ENCODE results near the gene DACH1. TPM values are rescaled to one million over a fixed set of nuclear protein-coding genes. Genes with fewer than 3 reads are reported as not detected.

DACH1 gene
- total RNA-seq, 2 experiments from 2014 or later, result not detected

DNA sequence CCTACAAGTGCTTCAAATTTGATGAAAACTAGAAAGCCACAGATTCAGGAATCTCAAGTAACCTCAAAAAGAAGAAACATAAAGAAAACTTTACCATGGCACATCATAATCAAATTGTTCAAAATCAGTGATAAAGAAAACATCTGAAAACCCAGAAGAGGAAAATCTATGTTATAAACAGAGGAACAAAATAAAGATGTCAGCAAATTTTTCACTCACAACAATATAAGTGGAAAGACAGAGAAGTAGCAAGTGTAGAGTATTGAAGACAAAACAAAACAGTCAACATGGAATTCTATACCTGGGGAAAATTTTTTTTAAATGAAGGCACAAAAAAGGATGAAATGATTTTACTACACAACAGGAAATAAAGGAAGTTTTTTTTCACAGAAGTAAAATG, 470.9 kb downstream of the DACH1 start:
- Histone ChIP-seq H3K27ac (ENCODE audit: low read depth, low read length, poor library complexity, severe bottlenecking) (no peak overlapping the region), H3K4me1 (ENCODE audit: insufficient read depth, low read length, poor library complexity, severe bottlenecking) (no peaks in the 10 kb centered on the region), H3K9me3 (ENCODE audit: low read length) (peaks cover 8% of the 10 kb centered on the region; the same call in 1 of the 2 replicates), H3K4me3 (ENCODE audit: low read depth, low read length, poor library complexity, severe bottlenecking) (no peak overlapping the region), H3K9me2 (ENCODE audit: insufficient read depth, low read length) (no peaks in the 10 kb centered on the region), H3K36me3 (ENCODE audit: insufficient read depth, low read length) (no peaks in the 10 kb centered on the region), H3K79me2 (ENCODE audit: insufficient read depth, low read depth, low read length) (no peaks in the 10 kb centered on the region), H3K4me2 (ENCODE audit: low read length) (no peak overlapping the region), H2AFZ (ENCODE audit: low read length) (no peak overlapping the region), H4K20me1 (ENCODE audit: insufficient read depth, low read length) (no peaks in the 10 kb centered on the region)
- ChIA-PET POLR2A (no interaction called here), CTCF (ENCODE audit: unreplicated experiment) (no interaction called here)
- no TSS peak for BruUV-seq (replicated peaks)
- no peak for TF ChIP-seq EZH2phosphoT487 (IDR thresholded peaks at IDR 0.05; ENCODE audit: borderline replicate concordance, low read depth, low read length)
- TF ChIP-seq, protein P1, sequence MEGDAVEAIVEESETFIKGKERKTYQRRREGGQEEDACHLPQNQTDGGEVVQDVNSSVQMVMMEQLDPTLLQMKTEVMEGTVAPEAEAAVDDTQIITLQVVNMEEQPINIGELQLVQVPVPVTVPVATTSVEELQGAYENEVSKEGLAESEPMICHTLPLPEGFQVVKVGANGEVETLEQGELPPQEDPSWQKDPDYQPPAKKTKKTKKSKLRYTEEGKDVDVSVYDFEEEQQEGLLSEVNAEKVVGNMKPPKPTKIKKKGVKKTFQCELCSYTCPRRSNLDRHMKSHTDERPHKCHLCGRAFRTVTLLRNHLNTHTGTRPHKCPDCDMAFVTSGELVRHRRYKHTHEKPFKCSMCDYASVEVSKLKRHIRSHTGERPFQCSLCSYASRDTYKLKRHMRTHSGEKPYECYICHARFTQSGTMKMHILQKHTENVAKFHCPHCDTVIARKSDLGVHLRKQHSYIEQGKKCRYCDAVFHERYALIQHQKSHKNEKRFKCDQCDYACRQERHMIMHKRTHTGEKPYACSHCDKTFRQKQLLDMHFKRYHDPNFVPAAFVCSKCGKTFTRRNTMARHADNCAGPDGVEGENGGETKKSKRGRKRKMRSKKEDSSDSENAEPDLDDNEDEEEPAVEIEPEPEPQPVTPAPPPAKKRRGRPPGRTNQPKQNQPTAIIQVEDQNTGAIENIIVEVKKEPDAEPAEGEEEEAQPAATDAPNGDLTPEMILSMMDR (conservative IDR thresholded peaks at IDR 0.05; ENCODE audit: low read length), result no peak
- DNase-seq (ENCODE audit: low spot score), result no peak
- intact Hi-C loops (cut with micrococcal nuclease; ENCODE audit: unreplicated experiment), result no loop called here

DNA sequence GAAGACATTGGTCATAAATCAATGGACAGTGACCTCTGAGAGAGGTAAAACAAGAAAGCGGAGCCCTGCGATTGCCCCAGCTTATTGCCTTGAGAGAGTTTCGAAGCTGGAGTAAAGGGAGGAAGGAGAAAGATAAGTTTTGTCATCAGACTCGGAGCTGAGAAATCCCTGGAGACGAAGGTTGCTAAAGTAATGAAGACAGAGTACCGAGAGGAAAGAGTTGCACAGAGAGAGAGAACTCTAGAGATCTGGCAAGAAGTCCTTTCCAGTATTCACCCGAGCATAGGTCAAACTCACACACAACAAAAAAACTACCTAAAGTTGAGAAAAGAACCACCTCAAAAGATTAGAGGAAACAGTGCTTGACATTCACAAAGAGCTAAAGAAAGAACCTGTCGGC, 472.0 kb downstream of the DACH1 start:
- TF ChIP-seq, protein P1 (conservative IDR thresholded peaks at IDR 0.05; ENCODE audit: low read length), result no peak
- TF ChIP-seq EZH2phosphoT487 (IDR thresholded peaks at IDR 0.05; ENCODE audit: borderline replicate concordance, low read depth, low read length), result no peak
- H3K27ac ChIP-seq (ENCODE audit: low read depth, low read length, poor library complexity, severe bottlenecking), result no peak overlapping the region
- ChIA-PET CTCF (ENCODE audit: unreplicated experiment) (no interaction called here), POLR2A (interaction anchor here (1.2 kb wide), 1 partner anchor 37 kb away, joined by 5 read pairs; no protein-coding TSS in a partner anchor)
- H4K20me1 ChIP-seq (ENCODE audit: insufficient read depth, low read length), result no peaks in the 10 kb centered on the region
- no peaks in the 10 kb centered on the region for H3K4me1 ChIP-seq (ENCODE audit: insufficient read depth, low read length, poor library complexity, severe bottlenecking)
- no peaks in the 10 kb centered on the region for H3K9me2 ChIP-seq (ENCODE audit: insufficient read depth, low read length)
- peaks cover 12% of the 10 kb centered on the region; the same call in 1 of the 2 replicates for H3K9me3 ChIP-seq (ENCODE audit: low read length)
- H3K36me3 ChIP-seq (ENCODE audit: insufficient read depth, low read length), result no peaks in the 10 kb centered on the region
- no peak for DNase-seq (ENCODE audit: low spot score)
- intact Hi-C loops (cut with micrococcal nuclease; ENCODE audit: unreplicated experiment), result no loop called here
- no peak overlapping the region for H2AFZ ChIP-seq (ENCODE audit: low read length)
- no TSS peak for BruUV-seq (replicated peaks)
- H3K4me2 ChIP-seq (ENCODE audit: low read length), result no peak overlapping the region
- H3K79me2 ChIP-seq (ENCODE audit: insufficient read depth, low read depth, low read length), result no peaks in the 10 kb centered on the region
- H3K4me3 ChIP-seq (ENCODE audit: low read depth, low read length, poor library complexity, severe bottlenecking), result no peak overlapping the region

DNA sequence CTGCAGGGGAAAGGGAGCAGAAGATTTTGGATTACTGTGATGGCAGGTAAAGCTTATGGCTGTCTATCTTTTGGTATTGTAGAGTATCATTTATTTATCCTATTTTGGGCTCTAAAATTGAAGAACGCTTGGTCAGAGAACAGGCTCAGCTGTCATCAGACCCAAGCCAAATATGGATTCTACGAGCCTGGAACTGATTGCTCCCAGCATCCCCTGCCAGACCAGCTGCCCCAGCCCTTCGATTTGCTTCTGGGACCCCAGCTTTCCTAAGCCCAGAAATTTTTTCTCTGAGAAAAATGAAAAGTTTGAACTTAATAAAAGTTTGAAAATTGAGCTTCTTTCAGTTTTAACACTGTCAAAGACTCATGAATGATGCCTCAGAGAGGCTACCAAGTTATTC, 472.8 kb downstream of the DACH1 start:
- H2AFZ ChIP-seq (ENCODE audit: low read length), result no peak overlapping the region
- no peak for DNase-seq (ENCODE audit: low spot score)
- no peaks in the 10 kb centered on the region for H4K20me1 ChIP-seq (ENCODE audit: insufficient read depth, low read length)
- H3K36me3 ChIP-seq (ENCODE audit: insufficient read depth, low read length), result no peaks in the 10 kb centered on the region
- no peaks in the 10 kb centered on the region for H3K9me2 ChIP-seq (ENCODE audit: insufficient read depth, low read length)
- no peaks in the 10 kb centered on the region for H3K79me2 ChIP-seq (ENCODE audit: insufficient read depth, low read depth, low read length)
- H3K4me3 ChIP-seq (ENCODE audit: low read depth, low read length, poor library complexity, severe bottlenecking), result no peak overlapping the region
- TF ChIP-seq EZH2phosphoT487 (IDR thresholded peaks at IDR 0.05; ENCODE audit: borderline replicate concordance, low read depth, low read length), result no peak
- TF ChIP-seq, protein P1 (conservative IDR thresholded peaks at IDR 0.05; ENCODE audit: low read length), result no peak
- no peaks in the 10 kb centered on the region for H3K4me1 ChIP-seq (ENCODE audit: insufficient read depth, low read length, poor library complexity, severe bottlenecking)
- ChIA-PET POLR2A (interaction anchor here (0.7 to 1.2 kb wide), 2 partner anchors 36 to 951 kb away, joined by 3 to 5 read pairs; no protein-coding TSS in a partner anchor), CTCF (ENCODE audit: unreplicated experiment) (no interaction called here)
- BruUV-seq (replicated peaks), result no TSS peak
- no peak overlapping the region for H3K4me2 ChIP-seq (ENCODE audit: low read length)
- intact Hi-C loops (cut with micrococcal nuclease; ENCODE audit: unreplicated experiment), result no loop called here
- H3K27ac ChIP-seq (ENCODE audit: low read depth, low read length, poor library complexity, severe bottlenecking), result no peak overlapping the region
- peaks cover 12% of the 10 kb centered on the region; the same call in 1 of the 2 replicates for H3K9me3 ChIP-seq (ENCODE audit: low read length)

All from OCI-LY7 (cell line).